GM12892 (cell line): ENCODE data around the gene TNPO3.

ENCODE experiments used
- POLR2A ChIP-seq: IDR thresholded peaks from 2 replicates; pipeline ENCODE4 v1.6.1; 2011; ENCODE audit warnings: low read depth, low read length, control low read depth
- POLR2AphosphoS5 ChIP-seq: IDR thresholded peaks from 2 replicates; pipeline ENCODE4 v1.6.1; 2011; ENCODE audit warnings: low read depth, low read length, control low read depth
- TAF1 ChIP-seq: IDR thresholded peaks from 2 replicates; pipeline ENCODE4 v1.6.1; 2011; ENCODE audit warnings: low read depth, mild to moderate bottlenecking, control low read depth, low read length, borderline replicate concordance

DNA sequence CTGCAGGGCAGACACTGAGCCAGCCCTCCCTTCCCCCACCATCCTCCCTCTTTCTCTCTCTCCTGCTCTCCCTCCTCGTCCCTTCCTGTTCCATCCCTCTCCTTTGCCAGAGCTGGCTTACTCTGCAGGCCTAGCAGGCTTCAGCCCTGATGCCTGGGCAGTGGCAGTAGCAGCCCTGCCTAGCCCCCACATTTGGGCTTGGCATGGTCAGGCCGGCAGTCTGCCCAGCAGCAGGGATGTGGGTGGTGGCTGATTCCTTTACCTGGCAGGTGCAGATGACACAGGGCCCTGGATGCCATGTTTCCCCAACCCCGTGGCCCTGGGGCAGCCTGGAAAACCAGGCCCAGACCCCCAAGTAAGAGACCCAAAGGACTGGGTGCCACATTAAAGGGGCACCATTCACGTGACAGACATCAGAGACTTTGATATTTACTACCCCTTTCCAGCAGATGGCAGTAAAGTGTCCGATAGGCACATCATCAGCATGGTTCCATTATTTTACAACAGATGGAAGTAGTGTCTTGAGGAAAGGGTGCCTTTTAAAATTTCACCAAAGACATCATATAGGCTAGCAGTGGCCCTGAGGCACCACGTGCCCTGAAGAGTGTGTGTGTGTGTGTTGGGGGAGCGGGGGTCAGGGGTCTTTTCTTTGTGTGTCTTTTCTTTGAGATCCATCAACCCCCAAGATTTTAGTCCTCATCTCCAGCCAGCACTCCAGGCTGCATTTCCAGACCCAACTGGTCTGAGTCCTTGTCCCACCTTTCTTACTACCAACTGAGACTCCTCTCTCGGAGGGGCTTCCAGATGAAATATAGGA, 150.3 kb downstream of the TNPO3 start:
- TF ChIP-seq POLR2AphosphoS5: no peak
- no peak for TF ChIP-seq POLR2A
- TF ChIP-seq TAF1: no peak
